HEK293 (cell line): Measurements from ENCODE around the gene VANGL1.

ENCODE experiments used
- CTCF ChIA-PET: fragments of 350-600 bp; formaldehyde crosslinking; extraction: SDS; loops from one replicate; lab custom pipeline; 2021; ENCODE audit warnings: antibody characterized with exemption; lab: Yijun Ruan, JAX
- POLR2A ChIA-PET: fragments of 300-600 bp; formaldehyde crosslinking; extraction: SDS; loops from one replicate; lab custom pipeline; 2020; ENCODE audit warnings: antibody characterized with exemption, inconsistent platforms; lab: Yijun Ruan, JAX
- H3K27ac ChIP-seq: fragments of 200-500 bp; sonication (Bioruptor generic); 2 replicates; pipeline ENCODE4 v1.5.1; 2014; ENCODE audit warnings: low read depth, low read length, control low read depth, inconsistent platforms; ENCODE audit errors: extremely low read depth
- H3K36me3 ChIP-seq, 2 experiments: fragments of 200-500 bp in 1 of 2; sonication (Bioruptor generic) in 1 of 2; 1 replicate in 1 of 2; 2 replicates in 1 of 2; pipeline ENCODE4 v1.5.1; 2014 to 2017; ENCODE audit warnings: inconsistent platforms in 2 of 2, low read length in 2 of 2; ENCODE audit not compliant: control insufficient read depth in 2 of 2, insufficient read depth in 1 of 2
- H3K4me1 ChIP-seq: fragments of 200-500 bp; sonication (Bioruptor generic); 2 replicates; pipeline ENCODE4 v1.5.1; 2014; ENCODE audit warnings: mild to moderate bottlenecking, low read length, inconsistent platforms; ENCODE audit not compliant: control insufficient read depth, insufficient read depth
- H3K4me3 ChIP-seq: 2 replicates; pipeline ENCODE4 v1.5.1; 2011; ENCODE audit warnings: low read depth, mild to moderate bottlenecking, control low read depth, low read length, moderate library complexity
- H3K9me3 ChIP-seq: fragments of 200-500 bp; sonication (Bioruptor generic); 2 replicates; pipeline ENCODE4 v1.5.1; 2014; ENCODE audit warnings: low read depth, low read length, inconsistent platforms; ENCODE audit not compliant: control insufficient read depth, insufficient read depth
- MYNN ChIP-seq: fragments of 450-650 bp; formaldehyde crosslinking; IDR thresholded peaks from 2 replicates; pipeline ENCODE4 v1.5.1; 2016; ENCODE audit warnings: missing biosample characterization, missing genetic modification characterization, borderline replicate concordance
- SCRT1 ChIP-seq: fragments of 450-650 bp; formaldehyde crosslinking; IDR thresholded peaks from 2 replicates; pipeline ENCODE4 v1.5.1; 2016; ENCODE audit warnings: missing biosample characterization, missing genetic modification characterization, borderline replicate concordance
- TCF7L2 ChIP-seq: IDR thresholded peaks from 2 replicates; pipeline ENCODE4 v1.6.1; 2011; ENCODE audit warnings: low read depth, mild to moderate bottlenecking, inconsistent platforms, low read length, moderate library complexity, borderline replicate concordance
- ZNF138 ChIP-seq: fragments of 450-650 bp; formaldehyde crosslinking; IDR thresholded peaks from 2 replicates; pipeline ENCODE4 v1.5.1; 2016; ENCODE audit warnings: missing biosample characterization, missing genetic modification characterization, borderline replicate concordance
- ZNF214 ChIP-seq: fragments of 450-650 bp; formaldehyde crosslinking; IDR thresholded peaks from 2 replicates; pipeline ENCODE4 v1.5.1; 2017; ENCODE audit warnings: missing biosample characterization, mild to moderate bottlenecking, missing genetic modification characterization, borderline replicate concordance
- ZNF239 ChIP-seq: fragments of 450-650 bp; formaldehyde crosslinking; IDR thresholded peaks from 2 replicates; pipeline ENCODE4 v1.5.1; 2016; ENCODE audit warnings: missing biosample characterization, missing genetic modification characterization
- ZNF292 ChIP-seq: fragments of 450-650 bp; formaldehyde crosslinking; IDR thresholded peaks from 2 replicates; pipeline ENCODE4 v1.5.1; 2016; ENCODE audit warnings: low read depth, missing biosample characterization, missing genetic modification characterization, borderline replicate concordance
- ZNF302 ChIP-seq: fragments of 450-650 bp; formaldehyde crosslinking; IDR thresholded peaks from 2 replicates; pipeline ENCODE4 v1.5.1; 2016; ENCODE audit warnings: missing biosample characterization, missing genetic modification characterization, low read depth
- ZNF311 ChIP-seq: fragments of 450-650 bp; formaldehyde crosslinking; IDR thresholded peaks from 2 replicates; pipeline ENCODE4 v1.5.1; 2017; ENCODE audit warnings: missing biosample characterization, missing genetic modification characterization, borderline replicate concordance
- ZNF335 ChIP-seq: fragments of 450-650 bp; formaldehyde crosslinking; conservative IDR thresholded peaks from 2 replicates; pipeline ENCODE4 v1.5.1; 2016; ENCODE audit warnings: missing biosample characterization, missing genetic modification characterization
- ZNF37A ChIP-seq: fragments of 450-650 bp; IDR thresholded peaks from 2 replicates; pipeline ENCODE4 v1.5.1; 2018; ENCODE audit warnings: missing biosample characterization, missing genetic modification characterization
- ZNF48 ChIP-seq: fragments of 450-650 bp; formaldehyde crosslinking; IDR thresholded peaks from 2 replicates; pipeline ENCODE4 v1.5.1; 2016; ENCODE audit warnings: missing biosample characterization, missing genetic modification characterization
- ZNF501 ChIP-seq: fragments of 450-650 bp; formaldehyde crosslinking; IDR thresholded peaks from 2 replicates; pipeline ENCODE4 v1.5.1; 2016; ENCODE audit warnings: missing biosample characterization, missing genetic modification characterization
- ZNF530 ChIP-seq: fragments of 450-650 bp; formaldehyde crosslinking; IDR thresholded peaks from 2 replicates; pipeline ENCODE4 v1.5.1; 2016; ENCODE audit warnings: low read depth, missing biosample characterization, missing genetic modification characterization
- ZNF544 ChIP-seq: fragments of 450-650 bp; formaldehyde crosslinking; IDR thresholded peaks from 2 replicates; pipeline ENCODE4 v1.5.0; 2017; ENCODE audit warnings: missing biosample characterization, missing genetic modification characterization
- ZNF626 ChIP-seq: fragments of 450-650 bp; sonication (Bioruptor Pico); formaldehyde crosslinking; IDR thresholded peaks from 2 replicates; pipeline ENCODE4 v1.5.1; 2018; ENCODE audit warnings: missing biosample characterization, missing genetic modification characterization, inconsistent platforms
- ZNF747 ChIP-seq: fragments of 450-650 bp; formaldehyde crosslinking; IDR thresholded peaks from 2 replicates; pipeline ENCODE4 v1.5.1; 2016; ENCODE audit warnings: missing biosample characterization, missing genetic modification characterization
- ZNF843 ChIP-seq: fragments of 450-650 bp; formaldehyde crosslinking; IDR thresholded peaks from 2 replicates; pipeline ENCODE4 v1.5.1; 2016; ENCODE audit warnings: missing biosample characterization, missing genetic modification characterization
- TF ChIP-seq, protein P1 (sequence below): fragments of 450-650 bp; formaldehyde crosslinking; IDR thresholded peaks from 2 replicates; pipeline ENCODE4 v1.5.1; 2016; ENCODE audit warnings: missing biosample characterization, missing genetic modification characterization, borderline replicate concordance
- TF ChIP-seq, protein P2 (sequence below): sonication (generic); formaldehyde crosslinking; IDR thresholded peaks from 2 replicates; pipeline ENCODE4 v1.8.1; 2022; ENCODE audit warnings: mild to moderate bottlenecking, moderate library complexity, missing genetic modification reagents
- TF ChIP-seq, protein P3 (sequence below): fragments of 450-650 bp; formaldehyde crosslinking; IDR thresholded peaks from 2 replicates; pipeline ENCODE4 v1.5.1; 2017; ENCODE audit warnings: missing biosample characterization, missing genetic modification characterization
- TF ChIP-seq, protein P4 (sequence below): fragments of 450-650 bp; formaldehyde crosslinking; IDR thresholded peaks from 2 replicates; pipeline ENCODE4 v1.5.1; 2016; ENCODE audit warnings: missing biosample characterization, missing genetic modification characterization
- TF ChIP-seq, protein P5 (sequence below): fragments of 450-650 bp; formaldehyde crosslinking; IDR thresholded peaks from 2 replicates; pipeline ENCODE4 v1.5.1; 2016; ENCODE audit warnings: missing biosample characterization, missing genetic modification characterization

The VANGL1 gene

DNA sequence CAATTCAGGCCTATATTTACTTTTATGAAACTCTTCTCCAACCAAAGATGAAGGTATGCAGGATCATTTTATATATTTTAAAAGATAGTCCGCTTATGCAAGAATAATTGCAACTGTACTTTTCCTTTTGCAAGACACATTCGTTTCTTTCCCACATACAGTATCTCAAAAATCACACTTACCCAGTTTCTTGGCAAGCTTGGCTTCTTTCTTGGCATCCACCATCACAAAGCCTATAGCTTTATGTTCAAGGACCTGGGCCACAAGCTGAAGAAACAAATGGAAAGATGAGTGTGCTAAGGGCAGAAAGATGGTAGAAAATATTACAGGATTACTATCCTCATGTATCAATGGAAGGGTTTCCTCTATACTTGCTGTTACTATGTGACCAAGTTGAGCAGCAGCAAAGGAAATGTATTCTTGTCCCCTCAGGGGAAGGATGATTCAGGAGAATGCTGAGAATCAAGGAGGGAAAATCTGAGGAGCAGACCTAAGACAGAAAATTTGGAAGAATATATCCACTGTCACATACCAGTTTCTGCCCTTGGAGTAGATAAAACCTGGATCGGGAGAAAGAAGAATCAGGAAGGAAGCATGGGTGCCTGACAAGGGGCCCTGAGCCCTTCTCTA, 103.0 kb downstream of the VANGL1 start (continued):
- TF ChIP-seq, protein P1, sequence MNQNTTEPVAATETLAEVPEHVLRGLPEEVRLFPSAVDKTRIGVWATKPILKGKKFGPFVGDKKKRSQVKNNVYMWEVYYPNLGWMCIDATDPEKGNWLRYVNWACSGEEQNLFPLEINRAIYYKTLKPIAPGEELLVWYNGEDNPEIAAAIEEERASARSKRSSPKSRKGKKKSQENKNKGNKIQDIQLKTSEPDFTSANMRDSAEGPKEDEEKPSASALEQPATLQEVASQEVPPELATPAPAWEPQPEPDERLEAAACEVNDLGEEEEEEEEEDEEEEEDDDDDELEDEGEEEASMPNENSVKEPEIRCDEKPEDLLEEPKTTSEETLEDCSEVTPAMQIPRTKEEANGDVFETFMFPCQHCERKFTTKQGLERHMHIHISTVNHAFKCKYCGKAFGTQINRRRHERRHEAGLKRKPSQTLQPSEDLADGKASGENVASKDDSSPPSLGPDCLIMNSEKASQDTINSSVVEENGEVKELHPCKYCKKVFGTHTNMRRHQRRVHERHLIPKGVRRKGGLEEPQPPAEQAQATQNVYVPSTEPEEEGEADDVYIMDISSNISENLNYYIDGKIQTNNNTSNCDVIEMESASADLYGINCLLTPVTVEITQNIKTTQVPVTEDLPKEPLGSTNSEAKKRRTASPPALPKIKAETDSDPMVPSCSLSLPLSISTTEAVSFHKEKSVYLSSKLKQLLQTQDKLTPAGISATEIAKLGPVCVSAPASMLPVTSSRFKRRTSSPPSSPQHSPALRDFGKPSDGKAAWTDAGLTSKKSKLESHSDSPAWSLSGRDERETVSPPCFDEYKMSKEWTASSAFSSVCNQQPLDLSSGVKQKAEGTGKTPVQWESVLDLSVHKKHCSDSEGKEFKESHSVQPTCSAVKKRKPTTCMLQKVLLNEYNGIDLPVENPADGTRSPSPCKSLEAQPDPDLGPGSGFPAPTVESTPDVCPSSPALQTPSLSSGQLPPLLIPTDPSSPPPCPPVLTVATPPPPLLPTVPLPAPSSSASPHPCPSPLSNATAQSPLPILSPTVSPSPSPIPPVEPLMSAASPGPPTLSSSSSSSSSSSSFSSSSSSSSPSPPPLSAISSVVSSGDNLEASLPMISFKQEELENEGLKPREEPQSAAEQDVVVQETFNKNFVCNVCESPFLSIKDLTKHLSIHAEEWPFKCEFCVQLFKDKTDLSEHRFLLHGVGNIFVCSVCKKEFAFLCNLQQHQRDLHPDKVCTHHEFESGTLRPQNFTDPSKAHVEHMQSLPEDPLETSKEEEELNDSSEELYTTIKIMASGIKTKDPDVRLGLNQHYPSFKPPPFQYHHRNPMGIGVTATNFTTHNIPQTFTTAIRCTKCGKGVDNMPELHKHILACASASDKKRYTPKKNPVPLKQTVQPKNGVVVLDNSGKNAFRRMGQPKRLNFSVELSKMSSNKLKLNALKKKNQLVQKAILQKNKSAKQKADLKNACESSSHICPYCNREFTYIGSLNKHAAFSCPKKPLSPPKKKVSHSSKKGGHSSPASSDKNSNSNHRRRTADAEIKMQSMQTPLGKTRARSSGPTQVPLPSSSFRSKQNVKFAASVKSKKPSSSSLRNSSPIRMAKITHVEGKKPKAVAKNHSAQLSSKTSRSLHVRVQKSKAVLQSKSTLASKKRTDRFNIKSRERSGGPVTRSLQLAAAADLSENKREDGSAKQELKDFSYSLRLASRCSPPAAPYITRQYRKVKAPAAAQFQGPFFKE = no peak
- TF ChIP-seq ZNF302 (tag by site-specific recombination) = no peak
- no peak for TF ChIP-seq TCF7L2
- TF ChIP-seq ZNF239 (tag by site-specific recombination) = no peak
- TF ChIP-seq ZNF747 (tag by site-specific recombination) = no peak
- no peak for TF ChIP-seq ZNF214 (tag by site-specific recombination)
- no peak for TF ChIP-seq ZNF37A
- no peak for TF ChIP-seq ZNF501
- TF ChIP-seq ZNF843 (tag by site-specific recombination) = no peak
- no peak for TF ChIP-seq ZNF544 (tag by site-specific recombination)
- TF ChIP-seq ZNF292 (tag by site-specific recombination) = no peak

DNA sequence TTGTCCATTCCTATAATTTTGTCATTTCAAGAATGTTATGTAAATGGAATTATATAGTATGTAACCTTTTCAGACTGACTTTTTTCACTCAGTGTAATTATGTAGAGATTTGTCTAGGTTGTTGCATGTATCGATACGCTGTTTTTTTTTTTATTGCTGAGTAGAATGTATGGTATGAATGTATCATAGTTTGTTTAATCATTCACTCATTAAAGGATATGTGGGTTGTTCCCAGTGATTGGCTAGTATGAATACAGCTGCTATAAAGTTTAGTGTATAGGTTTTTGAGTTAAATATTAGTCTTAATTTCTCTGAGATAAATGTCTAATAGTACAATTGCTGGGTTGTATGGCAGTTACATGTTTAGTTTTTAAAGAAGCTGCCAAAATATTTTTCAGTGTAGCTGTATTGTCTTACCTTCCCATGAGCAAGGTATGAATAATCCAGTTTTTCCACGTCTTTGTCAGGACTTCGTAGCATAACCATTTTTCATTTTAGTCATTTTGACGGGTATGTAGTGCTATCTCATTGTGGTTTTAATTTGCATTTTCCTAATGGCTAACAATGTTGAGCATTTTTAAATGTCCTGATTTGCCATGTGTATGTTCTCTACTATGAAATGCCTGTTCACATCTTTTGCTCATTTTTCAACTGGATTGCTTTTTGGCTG, 104.4 kb downstream of the VANGL1 start:
- Histone ChIP-seq H3K36me3 (no peaks in the 10 kb centered on the region), H3K27ac (no peak overlapping the region), H3K9me3 (no peaks in the 10 kb centered on the region), H3K4me1 (no peaks in the 10 kb centered on the region), H3K4me3 (no peak overlapping the region)
- ChIA-PET CTCF (no interaction called here), POLR2A (no interaction called here)
- TF ChIP-seq, protein P2, sequence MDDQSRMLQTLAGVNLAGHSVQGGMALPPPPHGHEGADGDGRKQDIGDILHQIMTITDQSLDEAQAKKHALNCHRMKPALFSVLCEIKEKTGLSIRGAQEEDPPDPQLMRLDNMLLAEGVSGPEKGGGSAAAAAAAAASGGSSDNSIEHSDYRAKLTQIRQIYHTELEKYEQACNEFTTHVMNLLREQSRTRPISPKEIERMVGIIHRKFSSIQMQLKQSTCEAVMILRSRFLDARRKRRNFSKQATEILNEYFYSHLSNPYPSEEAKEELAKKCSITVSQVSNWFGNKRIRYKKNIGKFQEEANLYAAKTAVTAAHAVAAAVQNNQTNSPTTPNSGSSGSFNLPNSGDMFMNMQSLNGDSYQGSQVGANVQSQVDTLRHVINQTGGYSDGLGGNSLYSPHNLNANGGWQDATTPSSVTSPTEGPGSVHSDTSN = no peak
- TF ChIP-seq ZNF530 (tag by site-specific recombination) (no peak), ZNF335 (tag by site-specific recombination) (no peak), ZNF48 (tag by site-specific recombination) (no peak), MYNN (no peak), ZNF138 (tag by site-specific recombination) (no peak), SCRT1 (tag by site-specific recombination) (no peak), ZNF626 (tag by site-specific recombination) (no peak), ZNF311 (no peak)
- TF ChIP-seq, protein P3, sequence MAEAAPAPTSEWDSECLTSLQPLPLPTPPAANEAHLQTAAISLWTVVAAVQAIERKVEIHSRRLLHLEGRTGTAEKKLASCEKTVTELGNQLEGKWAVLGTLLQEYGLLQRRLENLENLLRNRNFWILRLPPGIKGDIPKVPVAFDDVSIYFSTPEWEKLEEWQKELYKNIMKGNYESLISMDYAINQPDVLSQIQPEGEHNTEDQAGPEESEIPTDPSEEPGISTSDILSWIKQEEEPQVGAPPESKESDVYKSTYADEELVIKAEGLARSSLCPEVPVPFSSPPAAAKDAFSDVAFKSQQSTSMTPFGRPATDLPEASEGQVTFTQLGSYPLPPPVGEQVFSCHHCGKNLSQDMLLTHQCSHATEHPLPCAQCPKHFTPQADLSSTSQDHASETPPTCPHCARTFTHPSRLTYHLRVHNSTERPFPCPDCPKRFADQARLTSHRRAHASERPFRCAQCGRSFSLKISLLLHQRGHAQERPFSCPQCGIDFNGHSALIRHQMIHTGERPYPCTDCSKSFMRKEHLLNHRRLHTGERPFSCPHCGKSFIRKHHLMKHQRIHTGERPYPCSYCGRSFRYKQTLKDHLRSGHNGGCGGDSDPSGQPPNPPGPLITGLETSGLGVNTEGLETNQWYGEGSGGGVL (tag by site-specific recombination) = no peak
- TF ChIP-seq, protein P4, sequence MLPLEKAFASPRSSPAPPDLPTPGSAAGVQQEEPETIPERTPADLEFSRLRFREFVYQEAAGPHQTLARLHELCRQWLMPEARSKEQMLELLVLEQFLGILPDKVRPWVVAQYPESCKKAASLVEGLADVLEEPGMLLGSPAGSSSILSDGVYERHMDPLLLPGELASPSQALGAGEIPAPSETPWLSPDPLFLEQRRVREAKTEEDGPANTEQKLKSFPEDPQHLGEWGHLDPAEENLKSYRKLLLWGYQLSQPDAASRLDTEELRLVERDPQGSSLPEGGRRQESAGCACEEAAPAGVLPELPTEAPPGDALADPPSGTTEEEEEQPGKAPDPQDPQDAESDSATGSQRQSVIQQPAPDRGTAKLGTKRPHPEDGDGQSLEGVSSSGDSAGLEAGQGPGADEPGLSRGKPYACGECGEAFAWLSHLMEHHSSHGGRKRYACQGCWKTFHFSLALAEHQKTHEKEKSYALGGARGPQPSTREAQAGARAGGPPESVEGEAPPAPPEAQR (tag by site-specific recombination) = no peak
- TF ChIP-seq, protein P5, sequence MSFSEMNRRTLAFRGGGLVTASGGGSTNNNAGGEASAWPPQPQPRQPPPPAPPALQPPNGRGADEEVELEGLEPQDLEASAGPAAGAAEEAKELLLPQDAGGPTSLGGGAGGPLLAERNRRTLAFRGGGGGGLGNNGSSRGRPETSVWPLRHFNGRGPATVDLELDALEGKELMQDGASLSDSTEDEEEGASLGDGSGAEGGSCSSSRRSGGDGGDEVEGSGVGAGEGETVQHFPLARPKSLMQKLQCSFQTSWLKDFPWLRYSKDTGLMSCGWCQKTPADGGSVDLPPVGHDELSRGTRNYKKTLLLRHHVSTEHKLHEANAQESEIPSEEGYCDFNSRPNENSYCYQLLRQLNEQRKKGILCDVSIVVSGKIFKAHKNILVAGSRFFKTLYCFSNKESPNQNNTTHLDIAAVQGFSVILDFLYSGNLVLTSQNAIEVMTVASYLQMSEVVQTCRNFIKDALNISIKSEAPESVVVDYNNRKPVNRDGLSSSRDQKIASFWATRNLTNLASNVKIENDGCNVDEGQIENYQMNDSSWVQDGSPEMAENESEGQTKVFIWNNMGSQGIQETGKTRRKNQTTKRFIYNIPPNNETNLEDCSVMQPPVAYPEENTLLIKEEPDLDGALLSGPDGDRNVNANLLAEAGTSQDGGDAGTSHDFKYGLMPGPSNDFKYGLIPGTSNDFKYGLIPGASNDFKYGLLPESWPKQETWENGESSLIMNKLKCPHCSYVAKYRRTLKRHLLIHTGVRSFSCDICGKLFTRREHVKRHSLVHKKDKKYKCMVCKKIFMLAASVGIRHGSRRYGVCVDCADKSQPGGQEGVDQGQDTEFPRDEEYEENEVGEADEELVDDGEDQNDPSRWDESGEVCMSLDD (tag by site-specific recombination) = no peak
